Spleen (tissue), 11 donors: ENCODE data around the gene FAM114A1. TPM values are rescaled to one million over a fixed set of nuclear protein-coding genes. Genes with fewer than 3 reads are reported as not detected.

Source experiments
- DNase-seq: peaks from one replicate; pipeline ENCODE4 v3.0.0-alpha.2; 2020
- H3K27ac ChIP-seq, 8 donors: fragments of 200-600 bp; sonication (generic) in 7 of 8; 1 replicate in 4 of 8; 2 replicates in 4 of 8; pipeline versions ENCODE4 v1.5.0 to v1.8.0; 2016 to 2021; ENCODE audit warnings: inconsistent platforms in 4 of 8, mild to moderate bottlenecking in 4 of 8, moderate library complexity in 1 of 8
- H3K27me3 ChIP-seq, 7 donors: fragments of 200-600 bp; sonication (generic) in 6 of 7; replicated peaks in 1 of 7; 1 replicate in 4 of 7; 2 replicates in 3 of 7; pipeline versions ENCODE4 v1.5.0 to v1.8.0; 2016 to 2021; ENCODE audit warnings: inconsistent platforms in 3 of 7, mild to moderate bottlenecking in 1 of 7
- H3K36me3 ChIP-seq, 6 donors: fragments of 200-600 bp; sonication (generic) in 5 of 6; 1 replicate in 4 of 6; 2 replicates in 2 of 6; pipeline versions ENCODE4 v1.5.0 to v1.8.0; 2016 to 2021; ENCODE audit warnings: inconsistent platforms in 2 of 6
- H3K4me1 ChIP-seq, 6 donors: fragments of 200-600 bp; sonication (generic) in 5 of 6; 1 replicate in 3 of 6; 2 replicates in 3 of 6; pipeline versions ENCODE4 v1.5.0 to v1.8.0; 2016 to 2021; ENCODE audit warnings: inconsistent platforms in 3 of 6
- H3K4me3 ChIP-seq, 8 donors: fragments of 200-600 bp; sonication (generic) in 7 of 8; 1 replicate in 4 of 8; 2 replicates in 4 of 8; pipeline versions ENCODE4 v1.5.0 to v1.8.0; 2016 to 2021; ENCODE audit warnings: inconsistent platforms in 4 of 8, mild to moderate bottlenecking in 4 of 8, moderate library complexity in 2 of 8
- H3K9me3 ChIP-seq, 8 donors: fragments of 200-600 bp; sonication (generic) in 7 of 8; 1 replicate in 4 of 8; 2 replicates in 4 of 8; pipeline versions ENCODE4 v1.5.0 to v1.8.0; 2016 to 2021; ENCODE audit warnings: inconsistent platforms in 4 of 8
- POLR2A ChIP-seq, 3 donors: fragments of 450-650 bp; IDR thresholded peaks; one replicate each; pipeline ENCODE4 v1.5.1; 2017; ENCODE audit warnings: antibody characterized with exemption in 3 of 3, mild to moderate bottlenecking in 1 of 3
- POLR2AphosphoS5 ChIP-seq, 3 donors: sonication (generic); formaldehyde crosslinking; IDR thresholded peaks; one replicate each; pipeline ENCODE4 v1.5.1; 2017; ENCODE audit warnings: antibody characterized with exemption in 3 of 3
- WGBS, 5 donors: extraction: QIAGEN DNeasy Blood & Tissue Kit in 3 of 5; methylation state at CpG; one replicate each; pipeline versions ENCODE4 v1.1.5 to v1.1.7; 2013 to 2018; 5-methylcytosine and 5-hydroxymethylcytosine counted together
- intact Hi-C: fragments of 100-400 bp; cut with DNase I; formaldehyde crosslinking; loops from one replicate; pipeline ENCODE4 v1.15.0; 2023; ENCODE audit warnings: low total_unique reads
- polyA plus RNA-seq, 3 donors: library from polyadenylated mRNA; stranded (reverse); fragments of 200-250 nt; gene quantifications; one replicate each; pipeline ENCODE4 v1.2.1, GENCODE V29; 2013
- total RNA-seq, 7 donors: library from RNA; depleted of rRNA in 3 of 7; stranded (reverse); fragments of >200 nt in 3 of 7; fragmentation: NEBNext Ultra II Directional in 4 of 7; extraction: Animal tissue kit (Norgen Biotek cat#: 25700) in 4 of 7; gene quantifications; one replicate each; pipeline versions ENCODE4 v1.1.0 to v1.2.1, GENCODE V29; 2016 to 2021
- TF ChIP-seq, protein P1 (sequence below), 11 experiments: fragments of 200-600 bp in 7 of 11; fragments of 450-650 bp in 4 of 11; sonication (generic) in 4 of 11; IDR thresholded peaks in 8 of 11; conservative IDR thresholded peaks in 3 of 11; 1 replicate in 7 of 11; 2 replicates in 4 of 11; pipeline versions ENCODE4 v1.4.0 to v1.8.0; 2016 to 2021; ENCODE audit warnings: antibody characterized with exemption in 11 of 11, inconsistent platforms in 4 of 11, mild to moderate bottlenecking in 1 of 11
- donor health status: healthy with polysubstance abuse.
- donor health status: DM: no; HTN: no; CAD: no; lungs with moderate emphysema.
- donor health status: DM: no; HTN: no; CAD: no.
- donor health status: Bipolar disorder and iron deficiency.
- donor health status: healthy.
- donor health status: DM: no; HTN: no; CAD: no.
- donor health status: DM: yes; HTN: yes; CAD: no.

Gene FAM114A1
- total and polyA plus RNA-seq, 10 donors: 3.9 to 50.2 (median 24.1) TPM

DNA sequence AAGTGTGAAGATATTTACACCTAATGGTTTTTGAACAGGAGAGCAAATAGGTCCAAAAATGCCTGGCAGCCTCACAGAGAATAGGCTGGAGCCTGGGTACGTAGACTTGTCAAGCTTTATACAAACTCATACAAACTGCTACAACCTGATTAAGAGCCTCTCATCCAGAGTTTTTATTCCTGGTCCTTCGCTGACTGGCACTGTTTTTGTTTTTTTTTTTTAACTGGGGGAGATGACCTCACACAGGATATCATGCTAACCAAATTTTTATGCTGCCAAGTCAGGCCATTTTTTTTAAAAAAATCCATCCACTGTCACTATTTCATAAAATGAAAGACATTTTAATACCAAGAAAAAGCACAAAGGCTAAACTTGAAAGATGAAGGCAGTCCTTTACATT lies 1.9 kb downstream of the FAM114A1 start:
- WGBS, 5 donors: 57 to 73% (median 67%) methylated on average over 2 of the region's 2 CpGs
- H3K27ac ChIP-seq: peak overlapping the region in 7 of 8 donors; percentile 45 to 93 (median 85)
- no peaks in the 10 kb centered on the region for H3K9me3 ChIP-seq
- peak overlapping the region in 1 of 8 donors; percentile 78 for H3K4me3 ChIP-seq
- no peak for DNase-seq
- TF ChIP-seq, protein P1, sequence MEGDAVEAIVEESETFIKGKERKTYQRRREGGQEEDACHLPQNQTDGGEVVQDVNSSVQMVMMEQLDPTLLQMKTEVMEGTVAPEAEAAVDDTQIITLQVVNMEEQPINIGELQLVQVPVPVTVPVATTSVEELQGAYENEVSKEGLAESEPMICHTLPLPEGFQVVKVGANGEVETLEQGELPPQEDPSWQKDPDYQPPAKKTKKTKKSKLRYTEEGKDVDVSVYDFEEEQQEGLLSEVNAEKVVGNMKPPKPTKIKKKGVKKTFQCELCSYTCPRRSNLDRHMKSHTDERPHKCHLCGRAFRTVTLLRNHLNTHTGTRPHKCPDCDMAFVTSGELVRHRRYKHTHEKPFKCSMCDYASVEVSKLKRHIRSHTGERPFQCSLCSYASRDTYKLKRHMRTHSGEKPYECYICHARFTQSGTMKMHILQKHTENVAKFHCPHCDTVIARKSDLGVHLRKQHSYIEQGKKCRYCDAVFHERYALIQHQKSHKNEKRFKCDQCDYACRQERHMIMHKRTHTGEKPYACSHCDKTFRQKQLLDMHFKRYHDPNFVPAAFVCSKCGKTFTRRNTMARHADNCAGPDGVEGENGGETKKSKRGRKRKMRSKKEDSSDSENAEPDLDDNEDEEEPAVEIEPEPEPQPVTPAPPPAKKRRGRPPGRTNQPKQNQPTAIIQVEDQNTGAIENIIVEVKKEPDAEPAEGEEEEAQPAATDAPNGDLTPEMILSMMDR (IDR thresholded peaks at IDR 0.05 in 8 of 11, conservative IDR thresholded peaks at IDR 0.05 in 3 of 11): no peak
- TF ChIP-seq POLR2AphosphoS5 (IDR thresholded peaks at IDR 0.05): no peak
- TF ChIP-seq POLR2A (IDR thresholded peaks at IDR 0.05): no peak
- H3K4me1 ChIP-seq: peaks cover 0 to 51% (median 32%) of the 10 kb centered on the region in 6 donors
- peaks cover 0 to 9% (median 0%) of the 10 kb centered on the region in 7 donors for H3K27me3 ChIP-seq
- peaks cover 0 to 4% (median 0%) of the 10 kb centered on the region in 6 donors for H3K36me3 ChIP-seq
- intact Hi-C loops: no loop called here

DNA sequence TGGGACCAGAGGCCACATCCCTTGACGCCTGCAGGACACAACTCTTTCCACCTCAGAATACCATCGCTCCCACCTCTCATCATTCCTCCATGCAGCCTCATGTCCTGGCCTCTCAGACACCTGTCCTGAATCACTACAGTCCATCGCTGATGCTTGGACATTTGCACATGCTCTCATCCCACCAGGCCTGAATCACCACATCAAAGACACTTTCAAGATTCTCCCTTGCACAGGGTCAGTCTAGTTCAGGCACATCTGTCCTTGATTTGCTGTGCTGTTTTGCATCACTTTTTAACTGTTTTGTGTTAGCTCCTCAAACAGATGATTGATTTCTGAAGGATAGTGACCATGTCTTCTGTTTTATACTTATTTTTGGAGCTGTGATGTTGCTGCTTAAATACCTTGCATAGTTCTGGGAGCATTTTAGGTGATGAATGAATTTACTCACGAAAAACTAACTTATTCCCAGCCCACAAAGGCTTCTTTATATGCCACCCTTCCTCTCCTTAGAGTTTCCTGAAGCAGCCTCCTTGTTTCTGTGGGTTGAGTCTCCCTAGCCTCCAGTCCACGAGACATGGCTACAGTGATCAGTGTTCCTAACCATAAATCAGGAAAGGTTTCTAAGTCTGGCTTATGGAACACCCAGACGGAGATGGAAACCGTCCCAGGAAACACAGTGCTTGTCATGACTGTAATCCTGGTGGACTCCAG lies 2.6 kb downstream of the FAM114A1 start:
- Histone ChIP-seq H3K36me3 (peaks cover 0 to 4% (median 0%) of the 10 kb centered on the region in 6 donors), H3K27ac (peak overlapping the region in 4 of 8 donors; percentile 24 to 93 (median 88)), H3K4me3 (no peak overlapping the region), H3K4me1 (peaks cover 0 to 51% (median 32%) of the 10 kb centered on the region in 6 donors), H3K9me3 (no peaks in the 10 kb centered on the region), H3K27me3 (peaks cover 0 to 9% (median 0%) of the 10 kb centered on the region in 7 donors)
- intact Hi-C loops: no loop called here
- DNase-seq: no peak
- 72 to 93% (median 92%) methylated on average over 7 of the region's 7 CpGs for WGBS, 5 donors
- TF ChIP-seq, protein P1 (IDR thresholded peaks at IDR 0.05 in 8 of 11, conservative IDR thresholded peaks at IDR 0.05 in 3 of 11): no peak
- TF ChIP-seq POLR2A (IDR thresholded peaks at IDR 0.05) (no peak), POLR2AphosphoS5 (IDR thresholded peaks at IDR 0.05) (no peak)

DNA sequence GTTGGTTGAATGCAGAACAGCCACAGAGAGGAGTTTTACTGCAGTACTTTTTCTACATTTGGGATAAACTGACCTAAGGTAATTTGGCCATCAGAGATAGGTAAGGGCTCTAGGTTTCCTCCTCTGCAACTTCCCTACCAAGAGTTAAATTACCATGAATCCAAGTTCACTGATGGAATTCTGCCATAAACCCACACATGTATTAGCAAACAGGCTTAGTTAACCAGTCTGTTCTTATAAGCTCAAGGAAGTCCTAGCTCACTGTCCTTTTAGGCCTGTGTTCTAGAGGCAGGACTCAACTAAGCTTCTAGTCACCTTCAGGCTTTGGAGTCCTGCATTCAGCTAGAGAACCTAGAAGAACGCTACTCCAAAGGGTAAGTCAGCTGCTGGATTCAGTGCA lies 4.0 kb downstream of the FAM114A1 start:
- Histone ChIP-seq H3K36me3 (peaks cover 0 to 4% (median 0%) of the 10 kb centered on the region in 6 donors), H3K4me3 (no peak overlapping the region), H3K9me3 (no peaks in the 10 kb centered on the region), H3K4me1 (peaks cover 0 to 50% (median 32%) of the 10 kb centered on the region in 6 donors), H3K27me3 (peaks cover 0 to 9% (median 0%) of the 10 kb centered on the region in 7 donors), H3K27ac (no peak overlapping the region)
- WGBS, 5 donors: 83 to 100% (median 99%) methylated on average over 1 of the region's 1 CpG
- intact Hi-C loops: no loop called here
- TF ChIP-seq POLR2AphosphoS5 (IDR thresholded peaks at IDR 0.05) (no peak), POLR2A (IDR thresholded peaks at IDR 0.05) (no peak)
- TF ChIP-seq, protein P1 (IDR thresholded peaks at IDR 0.05 in 8 of 11, conservative IDR thresholded peaks at IDR 0.05 in 3 of 11): no peak
- no peak for DNase-seq

DNA sequence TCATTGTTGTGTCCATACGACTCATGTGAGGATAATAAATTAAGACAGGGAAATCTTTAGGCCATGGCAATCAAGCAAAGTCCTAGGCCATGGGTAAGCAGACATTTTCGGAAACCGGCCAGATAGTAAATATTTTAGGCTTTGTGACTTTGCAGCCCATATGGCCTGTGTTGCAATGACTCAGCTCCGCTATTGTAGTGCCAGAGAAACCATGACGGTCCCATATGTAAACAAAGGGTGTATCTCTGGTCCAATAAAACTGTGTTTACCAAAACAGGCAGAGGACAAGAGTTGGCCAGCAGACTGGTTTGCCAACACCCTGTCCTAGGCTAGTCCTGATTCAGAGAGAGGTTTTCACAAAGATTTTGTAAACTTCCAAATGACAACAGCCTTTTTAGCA lies 5.0 kb downstream of the FAM114A1 start:
- TF ChIP-seq POLR2A (IDR thresholded peaks at IDR 0.05) (no peak), POLR2AphosphoS5 (IDR thresholded peaks at IDR 0.05) (no peak)
- TF ChIP-seq, protein P1 (IDR thresholded peaks at IDR 0.05 in 8 of 11, conservative IDR thresholded peaks at IDR 0.05 in 3 of 11): no peak
- no peak for DNase-seq
- H3K27me3 ChIP-seq: peaks cover 0 to 8% (median 0%) of the 10 kb centered on the region in 7 donors
- 80 to 92% (median 90%) methylated on average over 5 of the region's 5 CpGs for WGBS, 5 donors
- no peaks in the 10 kb centered on the region for H3K9me3 ChIP-seq
- H3K4me1 ChIP-seq: peaks cover 0 to 41% (median 25%) of the 10 kb centered on the region in 6 donors
- H3K36me3 ChIP-seq: peaks cover 0 to 4% (median 0%) of the 10 kb centered on the region in 6 donors
- intact Hi-C loops: no loop called here
- peak overlapping the region in 6 of 8 donors; percentile 3 to 57 (median 36) for H3K27ac ChIP-seq
- H3K4me3 ChIP-seq: no peak overlapping the region
